ENCODE data around the gene ABCG2.

GRCh38 chr4:88054229-88054628, 104.2 kb downstream of the ABCG2 start:
- no peak for TF ChIP-seq CTCF (IDR thresholded peaks at IDR 0.05)
- TF ChIP-seq POLR2A (IDR thresholded peaks at IDR 0.05) = no peak

Measured in testis (tissue), 2 donors.